Gastroesophageal sphincter (tissue), 3 donors: ENCODE results near the gene RBBP8NL.

ENCODE experiments used
- CTCF ChIP-seq, 4 experiments: fragments of 200-600 bp in 2 of 4; fragments of 450-650 bp in 2 of 4; sonication (generic) in 1 of 4; IDR thresholded peaks; one replicate each; pipeline ENCODE4 v1.5.1; 2017 to 2019; ENCODE audit warnings: antibody characterized with exemption in 4 of 4, mild to moderate bottlenecking in 2 of 4, moderate library complexity in 2 of 4
- POLR2AphosphoS5 ChIP-seq: sonication (generic); formaldehyde crosslinking; IDR thresholded peaks from one replicate; pipeline ENCODE4 v1.6.1; 2017; ENCODE audit warnings: antibody characterized with exemption

DNA sequence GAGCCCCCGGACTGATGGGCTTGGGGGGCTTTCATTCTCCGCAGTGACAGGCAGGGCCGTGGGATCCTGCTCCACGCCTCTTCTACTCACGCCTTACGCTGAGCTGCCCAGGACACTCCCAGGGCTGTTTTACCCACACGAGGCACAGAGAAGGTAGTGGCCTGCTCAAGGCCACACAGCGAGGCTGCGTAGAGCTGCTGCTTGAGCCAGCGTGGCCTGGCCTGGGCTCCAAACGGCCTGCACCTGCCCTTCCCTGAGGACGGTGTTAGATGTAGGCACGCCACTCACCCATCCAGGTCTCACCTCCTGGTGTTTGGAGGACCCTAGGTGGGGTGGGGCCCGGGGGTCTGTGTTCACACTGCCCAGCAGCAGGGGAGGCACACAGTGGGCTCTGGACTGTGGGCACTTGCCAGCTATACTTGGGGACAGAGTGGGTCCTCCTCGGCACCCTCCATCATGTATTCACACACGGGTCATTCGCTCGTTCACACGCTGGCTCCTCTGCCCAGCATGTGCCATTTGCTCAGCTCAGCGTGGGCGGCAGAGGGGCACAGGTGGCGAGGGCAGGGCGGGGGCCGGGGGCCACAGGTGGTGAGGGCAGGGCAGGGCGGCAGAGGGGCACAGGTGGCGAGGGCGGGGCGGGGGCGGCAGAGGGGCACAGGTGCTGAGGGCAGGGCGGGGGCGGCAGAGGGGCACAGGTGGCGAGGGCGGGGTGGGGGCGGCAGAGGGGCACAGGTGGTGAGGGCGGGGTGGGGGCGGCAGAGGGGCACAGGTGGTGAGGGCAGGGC, 18.4 kb upstream of the RBBP8NL start:
- no peak for TF ChIP-seq CTCF (IDR thresholded peaks at IDR 0.05)
- no peak for TF ChIP-seq POLR2AphosphoS5
